A549 (cell line): ENCODE results near the gene ANKRD30A.

Experiments used
- CTCF ChIP-seq: fragments of >200 bp; sonication (Bioruptor Twin); formaldehyde crosslinking; IDR thresholded peaks from 3 replicates; pipeline ENCODE4 v1.5.1; 2016
- HOXA7 ChIP-seq: fragments of 250-450 bp; sonication (Bioruptor Pico); IDR thresholded peaks from 2 replicates; pipeline ENCODE4 v1.5.0; 2020; ENCODE audit warnings: mild to moderate bottlenecking, moderate library complexity
- PHF8 ChIP-seq: fragments of 200-600 bp; sonication (generic); IDR thresholded peaks from 2 replicates; pipeline ENCODE4 v1.6.1; 2016; ENCODE audit warnings: low read depth, mild to moderate bottlenecking, antibody characterized with exemption, moderate library complexity, borderline replicate concordance
- RAD21 ChIP-seq, 2 experiments: fragments of >200 bp in 1 of 2; sonication (Bioruptor Twin) in 1 of 2; formaldehyde crosslinking in 1 of 2; IDR thresholded peaks in 1 of 2; conservative IDR thresholded peaks in 1 of 2; 2 replicates in 1 of 2; 3 replicates in 1 of 2; pipeline ENCODE4 v1.6.1; 2012 to 2018; ENCODE audit warnings: inconsistent platforms in 1 of 2
- RARB ChIP-seq: fragments of 250-450 bp; sonication (Bioruptor Pico); IDR thresholded peaks from 2 replicates; pipeline ENCODE4 v1.8.0; 2021; ENCODE audit warnings: mild to moderate bottlenecking, moderate library complexity
- SMC3 ChIP-seq: fragments of >200 bp; sonication (Bioruptor Twin); formaldehyde crosslinking; IDR thresholded peaks from 3 replicates; pipeline ENCODE4 v1.6.1; 2018; ENCODE audit warnings: inconsistent platforms
- TF ChIP-seq, protein P1 (sequence below): fragments of 200-600 bp; sonication (generic); IDR thresholded peaks from 2 replicates; pipeline ENCODE4 v1.6.1; 2016; ENCODE audit warnings: antibody characterized with exemption, mild to moderate bottlenecking, moderate library complexity

DNA sequence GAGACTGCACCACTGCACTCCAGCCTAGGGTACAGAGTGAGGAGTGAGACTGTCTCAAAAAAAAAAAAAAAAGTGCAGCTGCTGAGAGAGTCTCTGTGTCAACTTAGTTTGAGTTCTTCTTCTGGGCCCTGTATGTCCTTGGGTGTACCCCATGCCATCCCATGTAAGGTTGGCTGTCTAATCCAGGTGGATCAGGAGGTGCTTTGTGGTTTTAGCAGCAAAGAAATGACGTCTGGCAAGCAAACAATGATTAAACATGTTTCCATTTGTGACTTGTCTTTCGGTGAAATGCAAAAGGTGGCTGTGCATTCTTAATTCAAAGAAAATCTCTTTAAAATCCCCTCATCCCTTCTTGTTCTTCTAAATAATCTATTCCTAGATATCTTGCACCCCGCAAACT, 255.9 kb downstream of the ANKRD30A start:
- TF ChIP-seq CTCF (no peak), RAD21 (conservative IDR thresholded peaks at IDR 0.05 in 1 of 2, IDR thresholded peaks at IDR 0.05 in 1 of 2) (no peak), RARB (CRISPR knock-in tag) (no peak), HOXA7 (CRISPR knock-in tag) (no peak), SMC3 (no peak), PHF8 (no peak)
- TF ChIP-seq, protein P1, sequence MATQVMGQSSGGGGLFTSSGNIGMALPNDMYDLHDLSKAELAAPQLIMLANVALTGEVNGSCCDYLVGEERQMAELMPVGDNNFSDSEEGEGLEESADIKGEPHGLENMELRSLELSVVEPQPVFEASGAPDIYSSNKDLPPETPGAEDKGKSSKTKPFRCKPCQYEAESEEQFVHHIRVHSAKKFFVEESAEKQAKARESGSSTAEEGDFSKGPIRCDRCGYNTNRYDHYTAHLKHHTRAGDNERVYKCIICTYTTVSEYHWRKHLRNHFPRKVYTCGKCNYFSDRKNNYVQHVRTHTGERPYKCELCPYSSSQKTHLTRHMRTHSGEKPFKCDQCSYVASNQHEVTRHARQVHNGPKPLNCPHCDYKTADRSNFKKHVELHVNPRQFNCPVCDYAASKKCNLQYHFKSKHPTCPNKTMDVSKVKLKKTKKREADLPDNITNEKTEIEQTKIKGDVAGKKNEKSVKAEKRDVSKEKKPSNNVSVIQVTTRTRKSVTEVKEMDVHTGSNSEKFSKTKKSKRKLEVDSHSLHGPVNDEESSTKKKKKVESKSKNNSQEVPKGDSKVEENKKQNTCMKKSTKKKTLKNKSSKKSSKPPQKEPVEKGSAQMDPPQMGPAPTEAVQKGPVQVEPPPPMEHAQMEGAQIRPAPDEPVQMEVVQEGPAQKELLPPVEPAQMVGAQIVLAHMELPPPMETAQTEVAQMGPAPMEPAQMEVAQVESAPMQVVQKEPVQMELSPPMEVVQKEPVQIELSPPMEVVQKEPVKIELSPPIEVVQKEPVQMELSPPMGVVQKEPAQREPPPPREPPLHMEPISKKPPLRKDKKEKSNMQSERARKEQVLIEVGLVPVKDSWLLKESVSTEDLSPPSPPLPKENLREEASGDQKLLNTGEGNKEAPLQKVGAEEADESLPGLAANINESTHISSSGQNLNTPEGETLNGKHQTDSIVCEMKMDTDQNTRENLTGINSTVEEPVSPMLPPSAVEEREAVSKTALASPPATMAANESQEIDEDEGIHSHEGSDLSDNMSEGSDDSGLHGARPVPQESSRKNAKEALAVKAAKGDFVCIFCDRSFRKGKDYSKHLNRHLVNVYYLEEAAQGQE, result no peak
